GM19455 (cell line): ENCODE results near the gene UBA6.
"Not testable (repeated sequence)": the region's sequence is repeated elsewhere in the genome, so short reads cannot be mapped to it uniquely, and the experiment has no call there.

Experiments used
- ATAC-seq: cut with Tn5 transposase; IDR thresholded peaks from one replicate; pipeline ENCODE4 v1.9.1; 2021; ENCODE audit not compliant: unreplicated experiment

The UBA6 gene

GRCh38 chr4:67700738-67701516 is at the start of gene UBA6:
UBA6 (minus strand) TSS chr4:67701155; CDS start chr4:67701119, 36 bp downstream.
- ATAC-seq: peak; percentile 98

- no peak for ATAC-seq
Observed at GRCh38 chr4:67750691-67751090, 49.7 kb upstream of the UBA6 start.

- no peak for ATAC-seq
Observed at GRCh38 chr4:67749286-67749685, 48.3 kb upstream of the UBA6 start.

- no peak for ATAC-seq
Observed at GRCh38 chr4:67746797-67747495, 46.0 kb upstream of the UBA6 start.

- no peak for ATAC-seq
Observed at GRCh38 chr4:67744561-67745283, 43.8 kb upstream of the UBA6 start.

GRCh38 chr4:67743194-67743593 is 42.2 kb upstream of the UBA6 start:
- ATAC-seq: no peak

- no peak for ATAC-seq
Observed at GRCh38 chr4:67736262-67736661, 35.3 kb upstream of the UBA6 start.

GRCh38 chr4:67735325-67735724 is 34.4 kb upstream of the UBA6 start:
- no peak for ATAC-seq

GRCh38 chr4:67730511-67730910 is 29.6 kb upstream of the UBA6 start:
- ATAC-seq: not testable (repeated sequence)

- ATAC-seq: no peak
Observed at GRCh38 chr4:67727124-67727850, 26.3 kb upstream of the UBA6 start.

- no peak for ATAC-seq
Observed at GRCh38 chr4:67725981-67726380, 25.0 kb upstream of the UBA6 start.

GRCh38 chr4:67725132-67725531 is 24.2 kb upstream of the UBA6 start:
- ATAC-seq: no peak

- no peak for ATAC-seq
Observed at GRCh38 chr4:67723949-67724348, 23.0 kb upstream of the UBA6 start.

GRCh38 chr4:67723341-67723740 is 22.4 kb upstream of the UBA6 start:
- ATAC-seq: no peak

GRCh38 chr4:67721770-67722597 is 21.0 kb upstream of the UBA6 start:
- no peak for ATAC-seq

GRCh38 chr4:67721315-67721769 is 20.4 kb upstream of the UBA6 start:
- ATAC-seq: no peak

GRCh38 chr4:67719953-67720617 is 19.1 kb upstream of the UBA6 start:
- ATAC-seq: no peak

- ATAC-seq: no peak
Observed at GRCh38 chr4:67718848-67719247, 17.9 kb upstream of the UBA6 start.

GRCh38 chr4:67717586-67717985 is 16.6 kb upstream of the UBA6 start:
- ATAC-seq: no peak

- ATAC-seq: no peak
Observed at GRCh38 chr4:67714955-67715354, 14.0 kb upstream of the UBA6 start.
